Prostate gland (tissue), 2 donors: ENCODE measurements around the gene SLC25A43.

Source experiments
- CTCF ChIP-seq, 4 experiments: fragments of 200-600 bp in 2 of 4; fragments of 450-650 bp in 2 of 4; sonication (generic) in 2 of 4; IDR thresholded peaks; 1 replicate in 3 of 4; 2 replicates in 1 of 4; pipeline ENCODE4 v1.5.1; 2016 to 2019; ENCODE audit warnings: antibody characterized with exemption in 4 of 4, mild to moderate bottlenecking in 2 of 4, moderate library complexity in 2 of 4
- POLR2A ChIP-seq: fragments of 450-650 bp; IDR thresholded peaks from one replicate; pipeline ENCODE4 v1.6.1; 2016; ENCODE audit warnings: antibody characterized with exemption, mild to moderate bottlenecking

GRCh38 chrX:119489212-119490074 is 90.3 kb downstream of the SLC25A43 start:
- no peak for TF ChIP-seq POLR2A
- no peak for TF ChIP-seq CTCF (IDR thresholded peaks at IDR 0.05)
